Measurements from ENCODE around the gene AGXT.
A peak's percentile ranks its signal among the peaks of the same experiment; 100 is the strongest.

The AGXT gene

DNA sequence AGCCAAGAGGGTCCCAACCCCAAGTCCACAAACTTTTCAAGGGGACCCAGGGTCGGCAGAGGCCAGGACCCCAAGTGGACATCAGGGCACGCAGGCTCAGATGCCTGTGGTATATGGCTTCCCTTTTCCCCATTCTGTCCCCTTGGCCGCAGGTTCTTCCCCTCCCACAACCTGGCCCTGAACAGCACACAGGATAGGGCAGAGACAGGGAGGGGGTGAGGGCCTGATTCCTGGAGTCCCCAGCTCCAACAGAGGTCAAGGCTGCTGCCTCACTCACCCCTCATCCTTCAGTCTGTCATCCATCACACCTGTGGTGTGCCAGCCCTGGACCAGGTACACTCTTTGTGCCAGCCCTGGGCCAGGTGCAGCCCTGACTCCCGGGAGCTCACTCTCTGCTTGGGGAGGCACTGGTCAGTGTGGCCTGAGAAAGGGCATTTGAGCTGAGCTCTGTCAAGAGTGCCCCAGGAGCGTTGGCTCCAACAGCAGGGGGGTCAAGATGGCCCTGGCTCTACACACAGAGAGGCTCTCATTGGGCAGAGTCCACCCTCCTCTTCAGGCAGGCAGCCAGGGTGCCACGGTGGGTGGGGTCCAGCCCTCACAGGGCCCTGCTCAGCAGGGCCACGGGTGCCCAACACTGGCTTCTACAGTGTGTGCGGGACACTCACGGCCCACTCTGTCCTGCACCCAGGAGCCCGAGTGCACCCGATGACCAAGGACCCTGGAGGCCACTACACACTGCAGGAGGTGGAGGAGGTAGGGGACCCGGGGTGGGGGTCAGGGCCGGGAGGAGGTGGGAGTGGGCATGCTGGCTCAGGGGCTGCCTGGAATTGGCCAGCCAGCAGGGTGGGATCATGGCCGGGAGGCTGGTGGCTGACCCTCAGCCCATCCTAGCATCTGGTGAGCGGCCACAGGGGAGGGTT, 1.6 kb downstream of the AGXT start:
- no peak for DNase-seq (ENCODE audit: low spot score)

DNA sequence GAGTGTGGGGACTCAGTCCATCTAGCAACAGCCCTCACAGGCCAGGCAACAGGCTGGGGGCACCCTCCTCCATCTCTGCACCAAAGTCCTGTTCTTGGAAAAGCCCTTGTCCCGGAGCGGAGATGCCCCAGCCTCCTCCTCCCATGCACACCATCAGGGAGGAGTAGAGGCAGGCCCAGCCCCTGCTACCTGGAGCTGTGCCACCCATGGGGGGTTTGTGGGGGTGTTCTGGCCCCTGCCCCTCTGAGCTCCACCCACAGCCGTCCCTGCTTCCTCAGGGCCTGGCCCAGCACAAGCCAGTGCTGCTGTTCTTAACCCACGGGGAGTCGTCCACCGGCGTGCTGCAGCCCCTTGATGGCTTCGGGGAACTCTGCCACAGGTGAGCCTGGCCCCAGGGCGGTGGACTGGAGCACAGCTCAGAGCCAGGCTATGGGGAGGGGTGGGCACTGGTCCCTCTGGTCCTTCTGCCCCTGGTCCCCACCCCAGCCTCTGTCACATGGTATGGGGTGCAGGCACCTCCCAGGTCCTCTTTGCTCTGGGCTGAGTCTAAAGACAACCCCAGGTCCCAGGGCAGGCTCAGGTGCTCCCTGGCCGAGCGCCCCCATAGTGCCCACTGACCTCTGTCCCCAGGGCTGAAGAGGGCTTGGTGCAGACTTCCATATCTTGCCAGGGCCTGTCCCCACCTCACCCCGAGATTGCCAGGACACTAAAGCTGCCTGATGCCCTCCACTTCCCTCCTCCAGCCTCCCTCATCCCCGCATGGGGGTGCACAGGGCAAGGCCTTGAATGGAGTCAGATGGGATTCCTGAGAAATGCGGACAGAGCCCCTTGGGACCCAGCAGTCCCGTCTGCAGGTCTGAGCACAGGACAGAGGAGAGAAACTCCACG, 2.7 kb downstream of the AGXT start:
- no peak for DNase-seq (ENCODE audit: low spot score)

DNA sequence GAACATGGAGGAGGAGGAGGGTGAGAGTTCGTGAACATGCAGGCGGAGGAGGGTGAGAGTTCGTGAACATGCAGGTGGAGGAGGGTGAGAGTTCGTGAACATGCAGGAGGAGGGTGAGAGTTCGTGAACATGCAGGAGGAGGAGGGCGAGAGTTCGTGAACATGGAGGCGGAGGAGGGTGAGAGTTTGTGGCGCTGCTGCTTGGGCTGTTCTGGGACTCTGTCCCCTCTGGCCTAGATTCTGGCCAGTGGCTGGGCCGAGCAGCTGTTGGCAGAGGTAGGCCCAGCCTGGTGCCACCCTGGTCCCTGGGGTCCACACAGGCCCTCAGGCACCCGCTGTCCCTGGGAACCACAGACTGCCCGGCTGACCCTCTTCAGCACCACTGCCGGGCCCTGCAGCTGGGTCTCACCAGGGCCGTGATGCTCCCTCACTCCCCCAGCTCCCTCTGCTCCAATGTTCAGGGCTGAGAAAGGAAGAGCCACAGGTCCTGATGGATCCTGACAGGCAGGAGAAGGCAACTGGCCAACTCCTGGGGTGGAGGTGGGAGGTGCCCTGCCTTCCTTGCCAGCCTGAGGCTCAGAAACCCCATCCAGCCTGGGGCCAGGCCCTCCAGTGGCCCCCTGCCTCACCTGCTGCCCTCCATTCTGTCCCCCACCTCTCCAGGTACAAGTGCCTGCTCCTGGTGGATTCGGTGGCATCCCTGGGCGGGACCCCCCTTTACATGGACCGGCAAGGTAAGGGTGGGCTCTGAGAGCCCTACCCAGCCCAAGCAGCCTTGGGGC, 3.9 kb downstream of the AGXT start:
- no peak for DNase-seq (ENCODE audit: low spot score)

DNA sequence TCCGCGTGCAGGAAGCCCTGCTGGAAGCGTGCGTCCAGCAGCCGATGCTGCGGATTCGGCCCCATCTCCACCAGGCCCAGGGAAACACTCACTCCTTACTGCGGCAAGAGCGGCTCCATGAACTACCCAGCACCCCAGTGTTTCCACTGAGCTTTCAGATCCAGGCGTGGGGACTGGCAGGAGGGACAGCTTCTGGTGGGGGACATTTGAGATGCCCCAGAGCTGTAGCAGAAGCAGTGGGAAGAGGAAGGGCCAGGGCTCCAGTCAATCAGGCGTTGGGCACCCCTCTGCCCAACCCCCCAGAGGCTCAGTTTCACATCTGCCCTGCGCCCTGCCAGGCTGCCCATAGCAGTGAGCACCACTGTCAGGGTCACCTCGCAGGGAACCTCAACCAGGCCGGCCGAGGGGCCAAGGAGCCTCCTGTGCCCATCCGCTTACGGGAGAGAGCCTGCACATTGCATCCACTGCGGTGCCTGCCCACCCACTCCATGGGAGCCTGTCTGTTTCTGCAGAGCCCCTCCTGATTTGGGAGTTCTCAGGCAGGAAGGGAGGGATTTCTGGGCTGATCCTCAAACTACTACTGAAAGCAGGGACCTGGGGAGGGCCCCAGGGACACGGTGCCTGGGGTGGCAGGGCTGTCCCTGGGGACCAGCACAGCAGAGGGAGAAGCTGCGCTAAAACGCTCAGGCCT, 4.6 kb downstream of the AGXT start:
- DNase-seq (ENCODE audit: low spot score): no peak

DNA sequence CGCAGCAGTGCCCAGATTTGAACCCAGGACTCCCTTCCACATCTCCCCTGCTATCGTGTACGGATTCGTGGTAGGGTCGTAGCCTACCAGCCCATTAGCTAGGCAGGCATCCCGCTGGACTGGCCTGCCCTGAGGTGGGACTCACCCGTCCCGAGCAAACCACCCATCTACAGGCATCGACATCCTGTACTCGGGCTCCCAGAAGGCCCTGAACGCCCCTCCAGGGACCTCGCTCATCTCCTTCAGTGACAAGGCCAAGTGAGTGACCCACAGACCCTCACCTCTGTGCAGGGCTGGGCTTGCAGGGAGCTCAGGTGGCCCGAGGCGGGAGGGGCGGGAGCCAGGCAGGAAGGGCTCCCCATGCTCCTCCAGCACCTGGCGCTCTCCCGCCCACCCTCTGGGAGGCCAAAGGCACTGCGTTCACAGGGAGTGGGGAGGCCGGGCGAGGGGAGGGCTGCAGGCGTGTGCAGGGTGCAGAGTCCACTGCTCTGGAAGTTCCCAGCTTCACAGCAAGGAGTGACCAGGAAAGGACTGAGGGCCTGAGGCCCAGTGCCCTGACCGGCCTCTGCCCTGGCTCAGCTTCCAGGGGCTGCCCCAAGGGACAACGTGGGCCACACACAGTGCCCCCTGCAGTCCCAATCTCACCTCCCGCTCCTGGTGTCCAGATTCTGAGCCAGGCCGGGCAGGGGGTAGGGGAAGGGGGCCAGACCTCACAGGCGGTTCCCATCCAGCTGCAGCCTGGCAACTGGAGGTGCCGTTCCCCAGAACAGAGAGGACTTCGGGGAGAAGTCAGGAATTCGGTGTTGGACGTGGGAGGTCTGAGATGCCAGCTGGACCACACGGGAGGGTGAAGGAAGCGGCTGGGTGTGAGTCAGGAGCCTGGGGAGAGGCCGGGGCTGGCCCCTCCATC, 5.4 kb downstream of the AGXT start:
- DNase-seq (ENCODE audit: low spot score): no peak

DNA sequence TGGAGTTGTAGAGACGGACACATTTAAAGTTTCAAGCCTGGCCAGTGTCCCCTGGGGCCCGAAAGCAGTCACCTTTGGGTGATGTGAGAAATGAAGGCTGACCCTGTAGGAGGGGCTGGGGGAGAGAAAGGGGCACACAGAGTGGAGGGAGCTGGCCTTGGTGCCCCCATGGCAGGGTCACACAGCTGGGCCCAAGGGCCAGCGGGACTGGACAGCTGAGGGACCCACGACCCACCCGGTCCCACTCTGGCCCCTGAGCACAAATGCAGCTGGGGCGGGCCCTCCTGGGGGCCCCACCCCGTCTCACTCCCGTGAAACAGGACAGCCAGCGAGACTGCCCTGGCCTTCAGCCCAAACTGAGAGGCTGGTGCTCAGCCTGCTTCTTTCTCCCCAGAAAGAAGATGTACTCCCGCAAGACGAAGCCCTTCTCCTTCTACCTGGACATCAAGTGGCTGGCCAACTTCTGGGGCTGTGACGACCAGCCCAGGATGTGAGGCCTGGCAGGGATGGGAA, 6.1 kb downstream of the AGXT start:
- no peak for DNase-seq (ENCODE audit: low spot score)

DNA sequence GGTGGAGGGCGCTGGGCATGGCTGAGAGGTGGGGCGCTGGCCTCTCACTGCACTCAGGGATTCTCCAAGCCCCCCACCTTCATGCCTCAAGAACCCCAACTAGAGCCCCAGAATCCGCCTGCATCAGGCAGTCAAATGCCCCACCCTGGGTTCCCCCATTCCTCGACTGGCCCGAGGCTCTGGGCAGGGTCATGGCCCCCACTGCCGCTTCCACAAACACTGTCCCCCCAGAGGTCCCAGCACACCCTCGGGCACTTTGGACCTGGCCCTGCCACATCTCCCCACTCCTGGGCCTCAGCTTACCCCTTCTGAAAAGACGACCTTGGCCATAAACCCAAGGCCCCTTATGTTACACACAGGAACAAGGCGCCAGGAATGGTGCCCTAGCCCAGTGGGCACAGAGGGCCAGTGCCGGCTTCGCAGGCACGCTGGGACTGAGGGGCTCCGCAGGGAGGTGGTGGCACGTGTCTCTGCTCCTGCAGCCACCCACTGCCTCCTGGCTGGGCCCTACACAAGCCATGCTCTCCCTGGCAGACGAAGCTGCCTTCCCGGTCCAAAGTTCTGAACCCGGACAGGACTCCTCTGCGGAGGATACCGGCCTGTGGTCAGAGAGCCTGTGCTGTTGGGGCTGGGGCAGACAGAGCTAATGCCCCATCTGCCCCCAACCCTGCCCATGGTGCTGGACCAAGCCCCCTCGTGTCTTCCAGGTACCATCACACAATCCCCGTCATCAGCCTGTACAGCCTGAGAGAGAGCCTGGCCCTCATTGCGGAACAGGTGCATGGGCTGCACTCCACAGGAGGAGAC, 6.8 kb downstream of the AGXT start:
- DNase-seq (ENCODE audit: low spot score): no peak

DNA sequence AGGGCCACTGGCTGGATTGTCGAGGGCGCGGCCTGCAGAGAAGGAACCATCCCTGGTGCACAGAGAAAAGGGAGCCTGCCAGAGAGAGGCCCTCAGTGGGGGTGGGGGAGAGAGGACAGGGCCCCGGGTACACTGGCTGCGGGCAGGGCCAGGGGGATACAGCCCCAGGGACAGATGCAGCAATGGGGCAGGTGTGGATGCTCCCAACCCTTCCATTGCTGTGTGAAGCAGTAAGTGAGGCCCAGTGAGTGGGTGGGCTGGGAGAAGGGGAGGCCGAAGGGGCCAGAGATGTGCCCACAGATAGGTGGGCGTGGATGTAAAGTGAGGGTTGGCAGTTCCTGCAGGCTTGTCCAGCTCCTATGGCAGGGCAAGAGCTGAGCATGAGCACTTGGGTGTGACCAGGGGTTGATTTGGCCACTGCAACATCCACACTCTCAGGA, 7.4 kb downstream of the AGXT start:
- no peak for DNase-seq (ENCODE audit: low spot score)

DNA sequence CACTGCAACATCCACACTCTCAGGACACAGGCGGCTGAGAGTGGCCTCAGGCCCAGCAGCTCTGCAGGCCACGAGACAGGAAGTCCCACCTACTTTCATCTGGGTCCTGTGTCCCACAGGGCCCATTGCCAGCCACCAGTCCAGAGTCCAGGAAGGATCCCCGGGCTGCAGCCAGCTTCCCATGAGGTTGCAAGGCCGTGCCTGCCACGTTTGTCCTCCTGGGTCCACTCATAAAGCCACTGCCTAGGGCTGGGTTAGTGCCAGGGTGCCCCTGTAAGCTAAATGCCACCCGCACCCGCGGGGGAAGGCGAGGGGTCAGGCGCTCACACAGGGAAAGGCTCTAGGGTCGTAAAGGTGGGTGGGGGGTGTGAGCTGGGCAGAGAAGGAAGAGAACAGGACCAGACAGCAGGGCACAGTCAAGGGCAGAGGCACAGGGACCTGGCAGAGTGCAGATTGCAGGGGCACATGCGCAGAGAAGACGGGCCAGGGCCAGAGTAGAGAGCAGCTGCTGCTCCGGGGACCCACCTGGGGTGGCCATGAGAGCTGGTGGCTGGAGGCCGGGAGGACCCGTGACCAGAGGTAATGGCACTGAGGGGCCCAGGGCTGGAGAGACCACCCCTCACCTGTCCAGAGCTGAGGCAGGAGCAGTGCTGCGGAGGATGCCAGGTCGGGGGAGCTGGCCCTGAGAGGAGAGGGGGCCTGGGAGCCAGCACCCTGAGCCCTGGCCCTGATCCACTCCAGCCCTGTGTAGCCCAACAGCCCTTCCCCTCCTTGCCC, 8.0 kb downstream of the AGXT start:
- DNase-seq (ENCODE audit: low spot score): no peak

DNA sequence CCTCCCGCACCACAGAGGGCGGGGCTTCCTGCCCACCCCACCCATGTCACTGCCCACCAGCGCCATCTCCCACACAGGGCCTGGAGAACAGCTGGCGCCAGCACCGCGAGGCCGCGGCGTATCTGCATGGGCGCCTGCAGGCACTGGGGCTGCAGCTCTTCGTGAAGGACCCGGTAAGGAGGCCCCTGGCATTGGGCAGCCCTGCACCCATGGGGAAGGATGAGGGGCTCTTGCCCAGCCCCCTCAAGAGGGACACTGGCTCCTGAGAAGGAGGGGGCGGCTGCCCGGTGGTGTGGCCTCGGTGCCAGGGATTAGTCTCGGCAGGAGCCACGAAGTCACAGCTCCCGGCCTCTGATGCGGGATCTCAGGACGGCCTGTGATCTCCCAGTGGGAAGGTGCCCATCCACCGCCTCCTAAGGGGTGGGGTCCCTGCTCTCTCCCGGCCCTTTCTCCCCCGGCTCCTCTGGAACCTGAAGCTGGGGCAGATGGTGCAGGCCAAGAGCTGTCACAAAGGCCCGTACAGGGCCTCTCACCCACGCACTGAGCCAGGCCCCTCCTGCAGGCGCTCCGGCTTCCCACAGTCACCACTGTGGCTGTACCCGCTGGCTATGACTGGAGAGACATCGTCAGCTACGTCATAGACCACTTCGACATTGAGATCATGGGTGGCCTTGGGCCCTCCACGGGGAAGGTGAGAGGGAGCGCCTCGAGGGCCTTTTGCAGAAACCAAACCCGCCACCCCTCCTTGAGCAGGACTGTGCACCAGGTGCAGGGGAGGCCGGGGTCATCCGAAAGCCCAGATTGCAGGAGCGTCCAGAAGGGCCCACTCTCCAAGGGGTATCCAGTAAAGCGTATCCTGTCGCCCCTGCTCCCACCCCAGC, 9.1 kb downstream of the AGXT start:
- DNase-seq (ENCODE audit: low spot score): no peak

DNA sequence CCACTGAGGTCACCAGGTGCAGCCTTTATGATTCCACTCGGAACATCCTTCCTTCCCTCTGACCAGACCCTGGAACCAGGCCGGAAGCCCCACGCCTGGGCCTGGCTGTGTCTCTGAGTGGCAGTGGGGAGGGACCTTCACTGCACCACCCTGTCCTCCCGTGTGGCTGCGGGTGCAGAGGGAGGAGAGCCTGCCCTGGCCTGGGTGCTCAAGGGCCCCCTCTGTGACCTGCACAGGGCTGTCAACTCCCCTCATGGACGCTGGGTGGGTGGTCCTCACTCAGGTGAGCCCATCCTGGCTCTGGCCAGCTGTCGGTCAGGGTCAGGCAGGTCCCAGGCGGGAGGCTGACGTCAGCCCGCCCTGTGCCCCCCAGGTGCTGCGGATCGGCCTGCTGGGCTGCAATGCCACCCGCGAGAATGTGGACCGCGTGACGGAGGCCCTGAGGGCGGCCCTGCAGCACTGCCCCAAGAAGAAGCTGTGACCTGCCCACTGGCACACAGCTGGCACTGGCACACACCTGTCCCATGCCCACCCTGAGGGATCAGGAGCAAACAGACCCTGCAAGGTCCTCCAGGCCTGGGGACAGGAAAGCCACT, 9.8 kb downstream of the AGXT start:
- no peak for DNase-seq (ENCODE audit: low spot score)

DNA sequence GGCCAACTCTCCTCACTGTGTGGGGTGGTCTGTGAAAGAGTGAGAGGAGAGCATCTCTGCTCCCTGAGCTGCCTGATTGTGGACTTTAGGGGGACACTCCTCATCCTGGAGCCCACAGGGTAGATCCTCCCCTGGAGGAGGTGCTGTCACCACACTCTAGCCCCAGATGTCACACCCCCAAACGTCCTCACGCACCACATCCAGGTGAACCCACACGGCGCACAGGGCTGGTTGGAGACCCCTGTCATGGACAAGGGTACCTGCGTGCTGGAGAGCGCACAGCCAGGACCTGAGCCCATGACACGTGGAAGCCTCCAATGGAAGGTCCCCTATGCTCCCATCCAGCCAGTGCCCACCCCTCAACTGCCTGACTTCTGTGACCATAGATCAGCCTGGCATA, 10.5 kb downstream of the AGXT start:
- DNase-seq (ENCODE audit: low spot score): no peak

DNA sequence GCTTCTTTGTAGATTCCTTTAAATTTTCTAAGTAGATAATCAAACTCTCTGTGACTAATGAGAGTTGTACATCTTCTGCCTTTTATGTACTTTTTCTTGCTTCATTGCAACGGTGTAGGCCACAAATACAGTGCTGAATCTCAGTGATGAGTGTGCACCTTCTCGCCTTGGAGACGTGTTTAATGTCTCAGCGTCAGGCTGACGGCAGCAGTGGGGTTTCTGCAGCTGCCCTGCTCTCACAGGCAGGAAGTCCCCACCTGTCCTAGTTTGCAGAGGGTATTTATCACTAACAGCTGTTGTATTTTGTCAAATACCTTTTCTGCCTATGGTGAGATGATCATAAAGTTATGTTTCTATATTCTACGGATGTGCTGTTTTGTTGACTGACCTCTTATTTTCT, 13.3 kb downstream of the AGXT start:
- DNase-seq (ENCODE audit: low spot score): peak; percentile 20

DNA sequence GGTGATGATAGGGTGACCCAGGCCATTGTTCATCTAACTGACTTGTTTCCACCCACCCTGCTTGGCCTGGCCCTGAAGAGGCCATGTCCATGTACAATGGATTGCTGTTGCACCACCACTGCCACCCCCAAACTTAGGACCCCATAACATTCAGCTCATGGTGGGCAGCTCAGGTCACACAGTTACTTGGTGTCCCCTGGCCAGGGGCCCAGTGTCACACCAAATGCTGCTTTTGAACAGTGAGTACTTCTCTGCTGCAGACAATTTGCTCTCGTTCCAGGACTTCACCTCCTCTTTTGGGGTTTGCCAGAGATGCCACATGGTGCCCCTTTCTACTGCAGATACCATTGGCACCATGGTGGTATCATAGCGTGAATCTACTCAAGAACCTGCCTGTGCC, 15.6 kb downstream of the AGXT start:
- DNase-seq (ENCODE audit: low spot score): no peak

DNA sequence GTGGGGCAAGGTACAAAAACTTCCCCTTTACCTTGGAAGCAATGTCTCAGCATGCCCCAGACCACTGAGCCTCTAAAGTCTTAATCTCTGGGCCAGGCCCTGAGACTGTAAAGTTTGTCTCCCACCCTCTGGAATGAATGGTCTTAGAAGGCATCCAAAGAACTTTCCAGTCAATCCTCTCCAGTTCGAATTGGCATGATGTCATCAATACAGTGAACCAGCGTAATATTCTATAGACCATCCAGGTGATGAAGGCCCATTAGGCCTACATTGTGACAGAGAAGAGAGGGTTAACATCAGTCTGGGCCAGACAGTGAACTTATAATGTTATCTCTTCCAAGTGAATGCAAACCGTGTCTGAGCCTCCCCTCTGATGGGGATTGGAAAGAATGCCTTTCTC, 16.1 kb downstream of the AGXT start:
- no peak for DNase-seq (ENCODE audit: low spot score)

DNA sequence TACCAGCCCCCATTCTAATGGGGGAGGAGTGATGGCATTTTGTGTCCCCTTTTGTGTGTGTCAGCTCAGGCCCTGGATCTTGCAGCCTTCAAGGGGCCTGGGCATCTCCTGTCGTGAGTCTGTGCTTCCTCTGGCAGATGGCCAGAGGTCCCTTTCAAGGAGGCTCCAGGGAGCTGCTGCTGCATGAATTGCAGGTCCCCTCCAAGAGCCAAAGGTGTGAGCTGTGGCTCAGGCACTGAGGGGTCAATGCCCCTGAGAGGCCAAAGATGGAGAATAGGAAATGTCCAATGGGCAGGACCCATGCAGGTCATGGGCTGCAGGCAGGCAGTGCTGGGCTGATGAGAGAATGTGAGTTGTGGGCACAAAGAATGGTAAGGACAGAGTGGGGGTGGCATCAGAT, 16.9 kb downstream of the AGXT start:
- no peak for DNase-seq (ENCODE audit: low spot score)

DNA sequence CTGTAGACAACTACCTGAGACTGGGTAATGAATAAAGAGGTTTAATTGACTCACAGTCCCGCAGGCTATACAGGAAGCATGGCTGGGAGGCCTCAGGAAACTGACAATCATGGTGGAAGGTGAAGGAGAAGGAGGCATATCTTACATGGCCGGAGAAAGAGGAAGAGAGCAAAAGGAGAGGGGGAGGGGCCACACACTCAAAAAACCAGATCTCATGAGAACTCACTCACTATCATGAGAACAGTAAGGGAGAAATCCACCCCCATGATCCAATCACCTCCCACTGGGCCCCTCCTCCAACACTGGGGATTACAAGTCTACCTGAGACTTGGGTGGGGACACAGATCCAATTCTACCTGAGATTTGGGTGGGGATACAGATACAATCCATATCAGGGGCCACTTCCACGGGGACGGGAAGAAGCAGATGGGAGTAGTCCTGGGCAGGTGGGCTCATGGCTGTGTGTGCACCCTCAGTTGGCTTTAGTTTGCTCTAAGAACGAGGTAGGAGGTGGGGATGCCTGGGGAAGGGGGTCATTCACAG, 17.5 kb downstream of the AGXT start:
- no peak for DNase-seq (ENCODE audit: low spot score)
